Mucosa of descending colon (tissue), 3 donors: ENCODE data around the gene THEM5. TPM values are rescaled to one million over a fixed set of nuclear protein-coding genes. Genes with fewer than 3 reads are reported as not detected.

Source experiments
- ATAC-seq: fragments of 200-7000 bp; cut with Tn5 transposase; one replicate; pipeline ENCODE4 v1.9.1; 2020; ENCODE audit warnings: mild to moderate bottlenecking, moderate library complexity
- DNase-seq, 3 donors: peaks; one replicate each; pipeline ENCODE4 v3.0.0-alpha.2; 2020
- H3K36me3 ChIP-seq: fragments of 200-600 bp; one replicate; pipeline ENCODE4 v1.8.0; 2021; ENCODE audit warnings: low read depth, mild to moderate bottlenecking
- H3K4me1 ChIP-seq: fragments of 200-600 bp; one replicate; pipeline ENCODE4 v1.8.0; 2021; ENCODE audit warnings: low read depth, mild to moderate bottlenecking
- H3K4me3 ChIP-seq: fragments of 200-600 bp; one replicate; pipeline ENCODE4 v1.8.0; 2021; ENCODE audit warnings: mild to moderate bottlenecking
- H3K9me3 ChIP-seq: fragments of 200-600 bp; one replicate; pipeline ENCODE4 v1.8.0; 2021; ENCODE audit warnings: mild to moderate bottlenecking
- CTCF ChIP-seq: fragments of 200-600 bp; IDR thresholded peaks from one replicate; pipeline ENCODE4 v1.8.0; 2022; ENCODE audit warnings: antibody characterized with exemption, mild to moderate bottlenecking
- intact Hi-C, 2 donors: fragments of 100-400 bp; cut with DNase I in 1 of 2; cut with micrococcal nuclease in 1 of 2; formaldehyde crosslinking; loops; one replicate each; pipeline versions ENCODE4 v1.11.0 to v1.11.1; 2022; cut with DNase I, micrococcal nuclease
- total RNA-seq, 3 donors: library from RNA; stranded (reverse); fragmentation: NEBNext Ultra II Directional in 2 of 3; extraction: Animal tissue kit (Norgen Biotek cat#: 25700) in 2 of 3; gene quantifications; one replicate each; pipeline versions ENCODE4 v1.2.1 to v1.2.4, GENCODE V29; 2021 to 2023
- donor health status: DM: no; HTN: no; CAD: no; lungs with moderate emphysema.
- donor health status: DM: no; HTN: no; CAD: no.
- donor health status: DM: no; HTN: yes; CAD: no.

THEM5 gene
- total RNA-seq, 3 donors from 2014 or later: not detected

GRCh38 chr1:151831256-151831591 is 22.3 kb downstream of the THEM5 start:
- intact Hi-C loops: no loop called here
- DNase-seq (no peak), ATAC-seq (no peak)
- Histone ChIP-seq H3K9me3 (no peaks in the 10 kb centered on the region), H3K4me1 (peaks cover 20% of the 10 kb centered on the region), H3K4me3 (no peak overlapping the region), H3K36me3 (no peaks in the 10 kb centered on the region)
- TF ChIP-seq CTCF: no peak

GRCh38 chr1:151830055-151830454 is 23.5 kb downstream of the THEM5 start:
- no peak for TF ChIP-seq CTCF
- Histone ChIP-seq H3K4me3 (no peak overlapping the region), H3K9me3 (no peaks in the 10 kb centered on the region), H3K4me1 (peaks cover 20% of the 10 kb centered on the region), H3K36me3 (no peaks in the 10 kb centered on the region)
- intact Hi-C loops: no loop called here
- DNase-seq (no peak), ATAC-seq (no peak)

GRCh38 chr1:151829352-151830046 is 24.0 kb downstream of the THEM5 start:
- Histone ChIP-seq H3K4me1 (peaks cover 20% of the 10 kb centered on the region), H3K4me3 (no peak overlapping the region), H3K9me3 (no peaks in the 10 kb centered on the region), H3K36me3 (no peaks in the 10 kb centered on the region)
- intact Hi-C loops: no loop called here
- DNase-seq: no peak
- ATAC-seq: no peak
- TF ChIP-seq CTCF: no peak

GRCh38 chr1:151828921-151829320 is 24.6 kb downstream of the THEM5 start:
- DNase-seq (no peak), ATAC-seq (no peak)
- intact Hi-C loops: no loop called here
- no peak for TF ChIP-seq CTCF
- Histone ChIP-seq H3K36me3 (no peaks in the 10 kb centered on the region), H3K4me3 (no peak overlapping the region), H3K9me3 (no peaks in the 10 kb centered on the region), H3K4me1 (peaks cover 20% of the 10 kb centered on the region)

GRCh38 chr1:151827853-151828252 is 25.7 kb downstream of the THEM5 start:
- DNase-seq (no peak), ATAC-seq (no peak)
- Histone ChIP-seq H3K36me3 (no peaks in the 10 kb centered on the region), H3K4me1 (peaks cover 9% of the 10 kb centered on the region), H3K4me3 (no peak overlapping the region), H3K9me3 (no peaks in the 10 kb centered on the region)
- intact Hi-C loops: no loop called here
- no peak for TF ChIP-seq CTCF
